Colon (tissue), 2 donors: ENCODE data around the gene DCAF6.
"Not testable (repeated sequence)": the region's sequence is repeated elsewhere in the genome, so short reads cannot be mapped to it uniquely, and the experiment has no call there.

ENCODE experiments used
- FAIRE-seq: peaks from 2 replicates; lab custom pipeline; 2012; peaks lifted over from hg19 to GRCh38; lab: Jason Lieb, UNC
- donor health status: control.
- donor health status: control.

The DCAF6 gene

DNA sequence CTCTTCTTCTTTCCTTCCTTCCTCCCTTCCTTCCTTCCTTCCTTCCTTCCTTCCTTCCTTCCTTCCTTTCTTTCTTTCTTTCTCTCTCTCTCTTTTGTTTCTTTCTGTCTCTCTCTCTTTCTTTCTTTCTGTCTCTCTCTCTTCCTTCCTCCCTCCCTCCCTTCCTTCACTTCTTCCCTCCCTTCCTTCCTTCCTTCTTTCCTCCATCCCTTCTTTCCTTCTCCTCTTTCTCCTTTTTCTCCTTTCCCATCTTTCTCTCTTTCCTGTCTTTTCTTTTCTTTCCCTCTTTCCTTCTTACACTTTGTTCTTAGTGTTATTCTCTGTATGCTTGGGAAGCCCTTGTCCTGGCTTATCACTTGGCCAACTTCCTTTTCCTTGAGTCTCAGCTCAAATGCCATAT lies 72.8 kb downstream of the DCAF6 start:
- FAIRE-seq: no peak

DNA sequence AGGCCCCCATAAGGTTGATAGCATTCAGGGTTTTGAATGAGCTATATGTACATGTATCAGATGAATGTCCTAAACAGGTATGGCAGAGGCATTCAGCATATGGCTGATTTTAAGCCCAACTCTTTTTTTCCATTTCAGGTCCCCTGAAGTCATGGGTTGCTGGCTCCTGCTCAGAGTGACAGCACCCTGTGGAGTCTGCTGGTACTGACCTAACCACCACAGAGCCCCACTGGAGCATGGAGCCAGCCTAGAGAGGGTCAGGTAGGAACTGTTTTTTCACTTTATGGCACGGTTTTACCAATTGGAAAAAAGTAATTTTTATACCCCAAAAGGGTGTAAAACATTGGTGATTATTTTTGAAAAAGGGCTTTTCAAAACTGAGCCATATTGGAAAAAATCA lies 82.9 kb downstream of the DCAF6 start:
- no peak for FAIRE-seq

DNA sequence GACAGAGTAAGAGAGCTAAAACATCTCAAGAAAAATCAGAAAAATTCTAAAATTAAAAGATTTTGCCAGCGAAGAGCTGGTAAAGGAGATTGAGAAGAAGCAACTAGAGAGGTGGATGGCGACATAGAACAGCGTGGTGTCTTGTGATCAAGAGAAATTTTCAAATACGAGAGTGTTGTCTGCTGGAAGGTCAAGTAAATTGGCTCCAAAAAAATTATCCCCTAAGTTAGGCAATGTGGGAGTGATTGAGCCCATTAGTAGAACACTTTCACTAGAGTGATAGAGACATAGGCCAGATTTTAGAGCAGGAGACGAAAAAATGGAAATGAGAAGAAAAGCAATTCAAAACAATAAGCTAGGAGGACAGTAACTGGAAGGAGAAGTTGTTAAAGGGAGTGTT lies 94.7 kb downstream of the DCAF6 start:
- FAIRE-seq: no peak

DNA sequence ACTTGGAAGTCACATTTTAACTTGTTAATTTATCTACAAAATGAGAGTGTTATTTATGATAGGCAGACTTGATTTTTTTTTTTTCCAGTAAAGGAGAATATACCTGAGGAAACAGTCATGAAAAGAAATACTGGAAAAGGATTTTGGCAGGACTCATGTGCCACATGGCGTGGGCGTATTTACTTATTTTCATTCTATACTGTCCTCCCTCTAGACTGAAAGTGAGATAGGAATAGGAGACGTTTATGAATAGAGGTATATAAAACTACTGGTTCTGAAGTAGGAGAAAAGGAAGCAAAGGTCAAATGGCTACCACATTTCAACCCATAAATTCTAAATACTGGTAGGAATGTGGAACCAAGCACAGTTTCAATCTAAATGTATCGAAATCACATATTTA lies 95.1 kb downstream of the DCAF6 start:
- FAIRE-seq: no peak

DNA sequence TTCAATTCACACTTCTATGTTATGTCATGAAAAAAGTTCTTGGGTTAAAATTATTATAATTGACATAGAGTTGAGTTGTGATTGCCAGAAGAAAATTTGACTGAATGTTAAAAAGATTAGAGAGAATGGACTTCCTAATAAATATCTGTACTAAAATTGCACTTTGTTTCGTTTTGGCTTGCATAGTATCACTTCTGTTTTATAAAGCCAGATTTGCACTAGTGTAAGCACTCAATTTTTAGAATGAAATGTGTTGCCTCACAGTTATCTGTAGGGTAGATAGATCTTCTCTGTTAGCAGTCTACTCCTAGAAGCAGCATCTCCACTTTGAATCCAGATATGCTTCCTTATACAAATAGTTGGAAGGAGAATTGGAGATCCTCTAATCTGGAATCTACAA lies 95.5 kb downstream of the DCAF6 start:
- no peak for FAIRE-seq

DNA sequence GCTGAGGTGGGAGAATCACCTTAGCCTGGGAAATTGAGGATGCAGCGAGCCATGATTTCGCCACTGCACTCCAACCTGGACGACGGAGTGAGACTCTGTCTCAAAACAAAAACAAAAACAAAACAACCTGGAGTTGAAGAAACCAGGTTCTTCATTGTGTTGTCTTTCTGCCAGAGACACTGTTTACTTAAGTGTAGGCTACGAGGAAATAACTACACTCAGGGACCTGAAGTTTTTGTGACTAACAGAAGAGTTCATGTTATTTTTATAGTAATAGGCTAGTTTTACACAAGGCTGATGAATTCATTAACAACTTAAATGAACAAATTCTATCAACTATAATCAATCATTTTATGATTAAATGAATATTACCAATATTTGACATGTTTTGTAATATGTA lies 98.9 kb downstream of the DCAF6 start:
- FAIRE-seq: no peak

DNA sequence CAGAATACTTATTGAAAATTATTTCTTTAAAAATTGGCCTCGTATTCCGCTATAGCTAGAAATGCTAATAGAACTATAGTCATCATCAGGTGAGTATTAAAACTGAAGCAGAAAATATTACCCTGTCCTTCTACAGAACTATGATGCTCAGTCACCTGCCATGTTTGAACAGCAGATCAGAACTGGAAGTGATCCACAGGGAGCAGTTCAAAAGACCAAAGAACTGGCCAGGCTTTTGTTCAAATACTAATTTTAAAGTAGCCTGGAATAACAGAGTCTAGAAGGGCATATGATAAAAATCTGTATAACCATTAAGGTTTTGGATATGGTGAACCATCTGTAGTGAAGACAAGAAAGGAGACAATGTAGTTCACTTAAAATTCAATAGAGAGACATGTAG lies 105.9 kb downstream of the DCAF6 start:
- no peak for FAIRE-seq

DNA sequence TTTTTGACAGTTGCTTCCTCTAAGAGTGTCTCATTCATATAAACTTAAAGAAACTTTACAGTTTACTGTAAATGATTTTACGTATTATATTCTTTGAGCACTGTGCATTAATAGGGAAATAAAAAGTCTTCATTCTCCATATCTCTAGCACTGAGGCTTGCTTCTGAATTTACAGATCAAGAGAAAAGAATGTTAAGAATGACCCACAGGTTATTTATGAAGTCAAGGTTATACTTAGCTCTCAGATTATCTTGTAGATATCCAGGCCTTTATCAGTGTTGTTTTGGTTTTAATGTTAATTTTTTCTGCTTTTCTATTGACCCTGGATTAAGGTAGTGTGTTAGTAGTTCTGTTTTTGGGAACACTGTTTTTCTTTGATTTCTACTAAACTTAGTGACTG lies 108.8 kb downstream of the DCAF6 start:
- no peak for FAIRE-seq

DNA sequence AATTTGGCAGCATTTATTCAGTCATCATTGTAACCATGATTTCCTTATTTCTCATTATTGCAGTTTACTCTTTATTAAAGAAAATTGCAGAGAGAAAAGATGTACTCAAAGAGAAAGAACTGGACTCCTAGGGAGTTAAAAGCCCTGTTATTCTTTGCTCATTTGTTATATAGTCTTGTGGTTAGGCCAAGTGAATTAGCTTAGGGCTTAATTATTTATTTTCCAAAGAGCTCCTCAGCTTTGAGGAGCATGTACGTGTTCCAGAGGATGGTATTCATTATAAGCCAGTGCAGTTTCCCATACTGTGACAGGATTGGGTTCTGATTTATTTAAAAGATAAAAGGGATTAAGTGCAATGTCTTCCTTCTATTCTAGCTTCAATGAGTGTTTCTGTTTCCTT lies 113.8 kb downstream of the DCAF6 start:
- FAIRE-seq: no peak

DNA sequence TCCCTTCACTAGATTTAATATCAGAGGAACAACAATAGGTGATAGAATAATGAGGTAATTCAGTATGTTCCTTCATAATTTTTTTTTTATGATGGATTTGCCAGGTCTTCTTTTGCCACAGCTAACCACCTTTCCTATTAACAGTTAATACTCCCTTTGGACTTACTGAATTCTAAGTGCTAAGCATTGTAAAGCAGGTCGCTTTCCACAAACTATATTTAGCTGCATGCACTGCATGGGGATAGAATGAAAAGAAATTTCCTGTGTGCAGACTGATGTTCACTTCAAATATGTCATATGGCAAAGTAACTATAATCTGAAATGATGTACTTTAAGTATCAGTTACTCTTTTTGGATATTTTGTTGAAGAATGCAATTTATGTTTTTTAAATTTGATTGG lies 114.4 kb downstream of the DCAF6 start:
- no peak for FAIRE-seq

DNA sequence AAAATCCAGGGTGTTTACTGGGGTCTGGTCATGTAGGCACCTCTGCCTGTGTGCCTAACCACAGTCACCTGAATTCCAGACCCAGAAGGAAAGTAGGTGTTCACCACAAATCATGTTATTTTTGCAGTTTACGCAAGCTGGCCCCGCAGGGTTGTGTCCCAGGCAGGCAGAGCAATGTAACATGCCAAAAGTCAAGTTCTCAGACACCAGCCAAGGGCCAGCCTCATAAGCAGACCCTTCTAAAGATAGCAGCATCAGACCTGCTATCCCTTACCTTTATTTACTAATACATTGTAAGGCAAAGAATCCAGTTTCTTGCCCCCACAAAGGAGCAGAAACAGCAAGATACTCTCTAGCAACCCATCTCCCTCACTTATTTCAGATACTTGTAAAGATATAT lies 117.2 kb downstream of the DCAF6 start:
- no peak for FAIRE-seq

DNA sequence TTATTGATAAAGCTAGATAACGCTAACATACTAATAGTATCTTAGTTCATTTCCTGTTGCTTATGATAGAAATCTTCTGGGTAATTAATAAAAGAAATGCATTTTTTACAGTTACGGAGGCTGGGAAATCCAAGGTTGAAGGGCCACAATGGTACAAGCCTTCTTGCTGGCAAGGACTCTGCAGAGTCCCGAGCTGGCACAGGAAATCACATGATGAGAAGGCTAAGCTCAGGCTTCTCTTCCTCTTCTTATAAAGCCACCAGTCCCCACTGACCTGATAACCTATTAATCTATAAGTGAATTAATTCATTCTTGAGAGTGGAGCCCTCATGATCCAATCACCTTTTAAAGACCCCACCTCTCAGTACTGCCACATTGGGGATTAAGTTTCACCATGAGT lies 117.6 kb downstream of the DCAF6 start:
- no peak for FAIRE-seq

DNA sequence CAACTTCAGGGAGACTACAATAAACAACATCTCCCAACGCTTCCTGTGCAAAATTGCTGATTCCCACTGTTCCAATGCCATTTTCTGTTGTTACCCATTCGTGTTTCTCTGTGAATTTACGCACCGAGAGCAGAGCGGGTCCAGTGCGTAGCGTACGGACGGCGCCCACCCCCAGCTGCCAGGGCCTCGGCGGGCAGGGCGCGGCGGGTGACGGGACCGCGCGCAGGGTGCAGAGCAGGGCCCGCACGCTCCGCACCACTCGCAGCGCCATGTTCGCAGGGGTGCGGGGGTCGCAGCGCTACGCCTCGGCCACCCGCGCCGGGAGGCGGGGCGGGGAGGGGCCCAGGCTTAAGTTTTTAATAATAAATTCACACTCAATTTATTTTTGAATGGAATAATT lies 119.7 kb downstream of the DCAF6 start:
- FAIRE-seq: not testable (repeated sequence)

DNA sequence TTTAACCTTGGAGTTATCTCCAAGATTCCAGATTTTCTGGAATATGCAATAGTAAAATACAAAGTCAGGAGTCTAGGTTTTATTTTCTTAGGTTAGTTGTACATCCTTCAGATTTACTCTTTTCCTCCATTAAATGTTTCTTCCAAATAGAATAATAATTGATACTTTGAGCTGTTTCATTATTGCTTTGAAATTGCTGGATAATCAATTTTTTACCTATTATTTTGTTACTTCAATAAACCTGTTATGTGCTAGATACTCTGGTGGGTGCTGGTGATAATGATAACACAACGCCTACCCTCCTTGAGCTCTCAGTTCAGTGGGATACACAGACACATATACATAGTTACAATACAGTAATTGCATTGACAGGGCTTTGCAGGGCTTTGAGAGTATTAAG lies 120.9 kb downstream of the DCAF6 start:
- FAIRE-seq: no peak

DNA sequence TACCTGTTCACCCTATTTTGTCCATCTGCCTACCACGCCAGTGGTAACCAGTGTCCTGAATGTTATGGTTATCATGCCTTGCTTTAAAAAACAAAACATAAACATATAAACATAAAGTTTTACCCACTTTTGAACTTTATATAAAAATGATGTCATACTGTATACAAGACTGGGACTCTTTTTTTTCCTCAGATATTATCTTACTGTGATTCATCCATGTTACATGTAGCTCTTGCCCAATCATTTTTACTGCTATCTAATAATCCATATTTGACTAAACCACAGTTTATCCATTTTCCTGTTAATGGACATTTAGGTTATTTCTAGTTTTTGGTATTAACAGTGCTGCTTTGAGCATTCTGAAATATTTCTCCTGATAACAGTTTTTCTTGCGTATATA lies 121.4 kb downstream of the DCAF6 start:
- no peak for FAIRE-seq

DNA sequence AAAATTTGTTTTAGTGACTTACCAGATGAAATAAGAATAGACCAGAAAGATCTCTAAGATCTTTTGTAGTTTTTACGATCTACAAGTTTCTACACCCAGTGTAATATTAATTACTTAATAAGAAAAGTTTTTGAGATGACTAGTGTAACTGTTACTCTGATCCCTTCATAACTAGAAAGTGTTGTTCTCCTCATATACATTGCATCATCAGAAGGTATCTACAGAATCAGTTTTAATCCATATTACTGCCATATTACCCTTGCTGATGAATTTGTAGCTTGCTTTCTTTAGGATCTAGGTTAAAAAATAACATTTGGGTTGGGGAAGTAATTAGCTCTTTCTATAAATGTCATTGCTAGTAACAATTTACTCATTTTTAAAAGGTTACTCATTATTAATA lies 127.7 kb downstream of the DCAF6 start:
- FAIRE-seq: no peak

DNA sequence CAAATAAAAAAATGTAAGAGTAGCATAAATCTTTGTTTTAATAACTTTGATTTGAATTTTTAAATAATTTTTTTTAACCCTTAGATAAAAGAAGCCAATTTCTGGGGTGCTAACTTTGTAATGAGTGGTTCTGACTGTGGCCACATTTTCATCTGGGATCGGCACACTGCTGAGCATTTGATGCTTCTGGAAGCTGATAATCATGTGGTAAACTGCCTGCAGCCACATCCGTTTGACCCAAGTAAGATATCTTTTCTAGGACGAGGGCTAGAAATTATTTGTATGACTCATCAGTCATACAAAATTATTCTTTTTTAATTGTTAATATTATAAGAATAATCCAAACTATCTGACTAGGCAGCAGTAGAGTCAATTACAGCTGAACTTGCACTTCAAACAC lies 129.0 kb downstream of the DCAF6 start:
- FAIRE-seq: no peak

DNA sequence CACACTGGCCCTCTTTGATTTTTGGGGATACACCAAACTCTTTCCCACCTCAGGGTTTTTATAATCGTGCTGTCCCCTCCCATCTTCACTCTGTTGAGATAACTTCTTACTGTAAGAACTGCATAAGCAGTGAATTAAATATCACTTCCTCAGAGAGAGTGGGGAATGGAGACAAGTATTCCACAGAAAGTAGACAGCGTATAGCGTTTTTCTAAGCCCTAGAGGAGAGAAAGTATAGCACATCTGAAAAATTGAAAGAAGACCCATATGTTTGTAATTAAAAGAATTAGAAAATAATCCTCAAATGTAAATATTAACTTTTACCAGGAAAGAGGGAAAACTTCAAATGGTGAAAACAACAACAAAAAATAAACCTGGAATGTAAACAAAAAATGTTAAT lies 132.9 kb downstream of the DCAF6 start:
- FAIRE-seq: no peak

DNA sequence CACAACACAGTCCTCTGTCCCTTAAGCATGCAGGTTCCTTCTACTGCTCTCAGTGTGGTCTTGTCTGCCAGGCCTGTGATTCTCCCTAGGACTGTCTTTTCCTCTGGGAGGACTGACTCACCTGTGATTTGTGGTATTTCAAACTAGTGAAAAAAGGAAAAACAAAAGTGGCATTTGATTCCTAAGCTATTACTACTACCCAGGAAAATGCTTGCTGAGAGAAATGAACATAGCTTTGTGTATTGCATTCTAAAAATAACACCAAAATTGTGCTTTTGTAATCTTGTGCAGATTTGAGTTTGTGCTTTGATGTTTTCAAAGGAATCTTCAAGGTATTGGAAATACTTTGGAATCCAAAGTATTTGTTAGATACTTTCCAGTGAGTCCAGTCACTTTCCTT lies 143.3 kb downstream of the DCAF6 start:
- FAIRE-seq: no peak

DNA sequence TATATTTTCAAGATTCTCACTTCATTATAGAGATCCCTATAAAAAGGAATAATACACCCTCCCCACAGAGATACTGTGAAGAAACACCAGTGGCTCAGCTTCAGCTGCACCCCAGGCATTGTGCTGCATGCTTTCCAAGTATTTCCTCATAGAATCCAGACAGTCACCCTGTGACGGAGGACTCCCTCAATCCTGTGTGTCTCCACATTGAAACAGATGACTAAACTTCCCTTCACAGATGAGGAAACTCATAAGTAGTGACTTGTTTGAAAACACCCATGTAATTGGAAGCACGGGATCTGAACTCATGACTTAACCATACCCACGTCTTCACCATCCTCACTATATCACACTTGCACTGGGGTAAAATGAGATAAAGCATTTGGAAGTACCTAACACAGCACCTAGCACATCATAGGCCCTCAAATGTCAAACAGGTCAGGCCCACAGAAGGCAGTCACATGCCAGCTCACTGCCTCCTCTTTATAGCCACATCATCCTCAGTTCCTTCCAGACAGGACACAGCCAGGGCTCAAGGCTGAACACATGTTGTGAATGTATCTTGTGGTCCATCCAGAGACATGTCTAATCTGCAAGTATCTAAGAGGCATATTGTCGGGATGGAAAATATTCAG lies 145.0 kb downstream of the DCAF6 start:
- no peak for FAIRE-seq

DNA sequence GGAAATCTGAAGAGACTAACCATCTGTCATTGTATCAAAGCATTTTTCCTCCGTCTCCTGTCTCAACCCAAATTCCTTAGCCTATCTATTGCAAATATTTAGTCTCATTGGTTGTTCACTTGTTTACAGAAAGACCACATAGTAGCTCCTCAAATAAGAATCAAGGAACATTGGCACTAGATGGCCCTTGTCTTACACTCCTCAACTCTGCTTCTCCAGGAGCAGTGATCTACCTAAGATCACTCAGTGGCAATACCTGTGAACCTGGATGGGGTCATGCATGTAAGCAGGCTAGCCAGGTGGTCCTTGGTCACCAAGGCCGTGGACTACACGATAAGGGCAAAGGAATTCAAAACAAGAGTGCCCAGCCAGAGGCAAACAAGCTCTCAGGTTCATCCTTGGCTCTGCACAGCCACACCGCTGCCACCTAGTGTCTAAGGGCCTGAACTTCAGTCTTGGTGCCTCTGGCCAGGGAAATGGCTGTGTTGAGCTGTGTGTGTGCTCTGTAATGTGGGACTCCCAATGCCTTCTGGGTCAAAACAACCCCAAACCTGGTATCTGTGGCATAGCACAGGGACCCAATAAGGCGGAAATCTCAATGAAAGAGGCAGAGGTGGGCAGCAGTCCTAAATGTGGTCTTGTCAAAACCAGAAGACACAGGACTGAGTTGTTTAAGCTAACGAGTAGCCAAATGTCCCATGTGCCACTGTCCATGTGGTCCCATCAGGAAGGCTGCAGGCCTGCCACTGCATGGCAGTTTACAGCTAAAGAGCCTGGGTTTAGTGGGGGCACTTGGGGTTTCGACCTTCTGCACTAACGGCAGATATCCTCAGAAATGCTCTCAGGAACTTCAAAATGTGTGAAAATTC lies 145.8 kb downstream of the DCAF6 start:
- FAIRE-seq: no peak

DNA sequence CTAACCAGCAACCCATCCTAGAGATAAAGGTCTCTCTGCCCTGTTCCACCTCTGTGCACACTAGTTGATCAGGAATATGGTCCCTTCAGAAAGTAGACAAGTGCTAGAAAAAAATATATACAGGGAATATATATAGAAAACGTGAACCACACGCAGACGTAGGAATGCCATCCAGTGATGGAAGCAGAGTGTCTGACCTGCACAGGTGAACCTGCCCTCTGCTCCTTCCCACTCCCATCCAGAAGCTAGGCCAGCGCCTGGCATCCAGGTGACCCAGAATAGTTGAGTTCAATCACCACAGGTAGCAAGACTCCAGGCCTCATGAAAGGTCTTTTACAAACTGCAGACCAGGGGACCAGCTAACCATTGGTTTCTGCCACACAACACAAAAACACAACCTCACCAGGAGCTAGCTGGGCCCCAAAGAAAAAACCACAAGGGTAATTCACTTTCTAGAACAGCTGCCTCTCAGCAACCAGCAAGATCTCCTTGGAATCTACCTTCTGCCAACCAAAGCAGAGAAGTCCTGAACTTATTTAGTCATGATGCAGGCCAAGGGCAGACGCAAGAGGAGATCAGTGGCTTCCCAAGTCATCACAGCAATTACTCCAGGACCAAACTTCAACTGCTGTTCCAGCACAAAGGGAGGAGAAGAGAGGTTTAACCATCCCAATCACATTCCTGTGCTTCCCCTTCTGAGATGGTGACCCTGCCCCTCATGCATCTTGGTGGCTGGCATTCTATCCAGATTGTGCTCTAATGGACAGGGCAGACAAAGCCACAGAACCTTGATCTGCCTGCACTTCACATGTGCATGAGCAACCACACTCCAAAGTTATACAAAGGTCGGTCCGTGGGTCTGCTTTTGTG lies 147.2 kb downstream of the DCAF6 start:
- no peak for FAIRE-seq
